GM10847 (cell line): Measurements from ENCODE around the gene IFI30.
A peak's percentile ranks its signal among the peaks of the same experiment; 100 is the strongest.

Source experiments
- POLR2A ChIP-seq: IDR thresholded peaks from 2 replicates; pipeline ENCODE4 v1.6.1; 2011; ENCODE audit not compliant: insufficient read length; ENCODE audit errors: extremely low read depth

Gene IFI30

GRCh38 chr19:18160971-18161635 lies 12.5 kb upstream of the IFI30 start:
- TF ChIP-seq POLR2A, result peak; percentile 48

GRCh38 chr19:18161636-18162002 lies 12.0 kb upstream of the IFI30 start:
- TF ChIP-seq POLR2A, result no peak

GRCh38 chr19:18164072-18164471 lies 9.5 kb upstream of the IFI30 start:
- TF ChIP-seq POLR2A, result no peak

DNA sequence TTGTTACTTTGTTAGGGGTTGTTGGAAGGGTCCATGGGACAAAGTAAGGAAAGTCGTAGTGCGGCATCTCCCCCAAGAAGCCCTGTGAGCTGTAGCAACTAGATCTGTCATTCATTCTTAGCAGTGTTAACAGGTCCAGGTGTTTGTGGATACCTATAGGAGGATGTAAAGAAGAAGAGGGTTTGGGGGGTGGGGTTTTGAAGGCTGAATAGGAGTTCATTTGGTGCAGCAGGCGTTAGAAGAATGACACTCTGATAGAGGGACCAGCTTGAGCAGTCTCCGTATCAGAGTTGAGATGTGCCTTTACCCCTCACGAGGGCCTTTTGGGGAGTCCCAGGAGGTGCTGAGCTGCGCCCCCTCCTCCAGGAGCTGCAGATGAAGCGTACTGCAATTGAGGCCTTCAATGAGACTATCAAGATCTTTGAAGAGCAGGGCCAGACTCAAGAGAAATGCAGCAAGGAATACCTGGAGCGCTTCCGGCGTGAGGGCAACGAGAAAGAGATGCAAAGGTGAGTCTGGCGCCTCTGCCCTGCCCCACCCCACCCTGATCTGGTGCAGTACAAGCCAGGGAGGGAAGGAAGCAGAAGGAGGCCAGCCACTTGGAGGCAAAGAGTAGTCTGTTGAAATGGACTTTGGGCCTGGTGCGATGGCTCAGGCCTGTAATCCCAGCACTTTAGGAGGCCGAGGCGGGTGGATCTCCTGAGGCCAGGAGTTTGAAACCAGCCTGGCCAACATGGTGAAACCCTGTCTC lies 7.6 kb upstream of the IFI30 start:
- no peak for TF ChIP-seq POLR2A

DNA sequence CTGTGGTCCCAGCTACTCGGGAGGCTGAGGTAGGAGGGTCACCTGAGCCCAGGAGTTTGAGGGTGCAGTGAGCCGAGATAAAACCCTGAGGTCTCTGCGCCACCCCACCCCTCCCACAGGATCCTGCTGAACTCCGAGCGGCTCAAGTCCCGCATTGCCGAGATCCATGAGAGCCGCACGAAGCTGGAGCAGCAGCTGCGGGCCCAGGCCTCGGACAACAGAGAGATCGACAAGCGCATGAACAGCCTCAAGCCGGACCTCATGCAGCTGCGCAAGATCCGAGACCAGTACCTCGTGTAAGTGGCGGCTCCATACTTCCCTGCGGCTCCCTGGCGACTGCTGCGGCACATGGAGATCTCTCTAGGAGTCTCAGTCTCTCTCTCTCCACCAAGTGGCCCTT lies 6.6 kb upstream of the IFI30 start:
- no peak for TF ChIP-seq POLR2A

DNA sequence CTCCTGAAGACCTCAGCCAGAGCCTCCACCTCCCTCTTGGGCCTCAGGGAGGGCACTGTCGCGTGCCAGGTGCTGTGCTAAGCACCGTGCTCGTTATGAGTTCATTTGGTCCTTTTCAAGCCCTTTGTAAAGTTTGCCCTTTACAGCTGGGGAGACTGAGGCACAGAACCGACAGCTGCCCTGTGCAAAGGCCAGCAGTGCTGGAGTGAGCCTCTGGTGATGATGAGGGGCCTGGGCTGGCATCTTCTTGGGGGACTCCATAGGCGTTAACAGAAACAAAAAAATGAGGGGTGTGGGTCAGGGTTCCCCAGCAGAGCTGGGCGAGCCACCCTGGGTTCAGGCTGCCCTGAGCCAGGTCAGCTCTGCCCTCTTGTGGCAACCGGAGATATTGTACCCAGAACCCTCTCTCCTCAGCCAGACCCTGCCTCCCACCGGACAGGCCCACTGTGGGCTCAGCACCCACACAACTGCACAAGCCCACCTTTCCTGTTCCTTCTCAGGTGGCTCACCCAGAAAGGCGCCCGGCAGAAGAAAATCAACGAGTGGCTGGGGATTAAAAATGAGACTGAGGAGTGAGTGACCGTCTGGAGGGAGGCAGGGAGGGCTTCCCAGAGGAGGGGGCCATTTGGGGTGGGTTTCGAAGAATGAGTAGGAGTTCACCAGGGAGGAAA lies 5.5 kb upstream of the IFI30 start:
- TF ChIP-seq POLR2A, result no peak

- TF ChIP-seq POLR2A, result no peak
Observed at GRCh38 chr19:18168673-18169381, 4.8 kb upstream of the IFI30 start.

DNA sequence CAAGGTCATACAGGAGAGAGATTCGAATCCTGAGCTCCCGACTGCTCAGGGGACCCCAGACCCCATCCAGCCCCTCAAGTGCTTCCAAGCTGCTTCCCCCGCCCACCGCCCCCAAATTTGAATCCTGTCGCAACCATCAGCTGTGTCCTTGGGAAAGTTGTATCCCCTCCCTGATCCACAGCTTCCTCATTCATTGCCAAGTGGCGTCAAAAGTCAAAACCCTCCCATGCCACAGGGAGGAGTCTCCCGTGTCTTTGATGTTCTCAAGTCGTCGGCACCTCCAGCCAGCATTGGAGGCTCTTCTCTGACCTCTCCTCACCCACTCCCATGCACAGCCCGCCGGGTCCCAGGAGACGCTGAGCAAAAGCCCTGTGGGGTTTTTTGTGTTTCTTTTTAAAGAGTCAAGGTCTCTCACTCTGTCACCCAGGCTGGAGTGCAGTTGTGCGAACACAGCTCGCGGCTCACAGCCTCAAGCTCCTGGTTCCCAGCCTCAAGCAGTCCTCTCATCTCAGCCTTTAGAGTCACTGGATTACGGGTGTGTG lies 2.8 kb upstream of the IFI30 start:
- TF ChIP-seq POLR2A, result no peak

DNA sequence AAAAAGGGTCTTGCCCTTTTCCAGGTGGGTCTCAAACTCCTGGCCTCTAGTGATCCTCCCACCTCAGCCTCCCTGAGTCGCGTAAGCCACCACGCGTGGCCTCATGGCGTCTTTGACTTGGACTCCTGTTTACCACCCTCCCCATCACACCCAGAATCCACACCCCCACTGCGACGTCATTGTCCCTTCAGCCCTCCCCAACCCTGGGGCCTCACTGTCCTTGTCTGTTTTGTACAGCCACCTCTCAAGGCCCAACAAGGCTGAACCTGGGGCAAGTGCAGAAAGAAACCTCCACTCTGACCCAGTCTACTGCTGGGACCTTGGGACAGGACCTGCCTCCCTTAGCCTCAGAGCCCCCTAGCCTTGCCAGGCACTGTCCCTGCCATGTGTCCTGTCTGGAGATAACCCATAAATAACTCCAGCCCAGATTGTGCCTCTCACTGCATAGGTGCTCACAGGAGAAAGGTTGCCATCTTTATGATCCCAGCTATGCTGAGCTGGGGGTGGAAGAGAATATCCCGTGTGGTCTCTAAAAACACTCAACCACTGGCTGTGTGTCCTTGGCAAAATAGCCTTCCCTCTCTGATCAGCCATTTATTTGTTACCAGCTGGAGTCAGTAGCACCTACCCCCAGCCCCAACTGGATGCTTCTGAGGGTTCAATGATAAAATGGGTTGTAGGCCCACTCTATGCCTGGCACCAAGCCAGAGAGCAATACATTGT lies 1.8 kb upstream of the IFI30 start:
- no peak for TF ChIP-seq POLR2A

- no peak for TF ChIP-seq POLR2A
Observed at GRCh38 chr19:18172331-18173053, 1.1 kb upstream of the IFI30 start.

- TF ChIP-seq POLR2A, result no peak
Observed at GRCh38 chr19:18173054-18173571, 500 bp upstream of the IFI30 start.

DNA sequence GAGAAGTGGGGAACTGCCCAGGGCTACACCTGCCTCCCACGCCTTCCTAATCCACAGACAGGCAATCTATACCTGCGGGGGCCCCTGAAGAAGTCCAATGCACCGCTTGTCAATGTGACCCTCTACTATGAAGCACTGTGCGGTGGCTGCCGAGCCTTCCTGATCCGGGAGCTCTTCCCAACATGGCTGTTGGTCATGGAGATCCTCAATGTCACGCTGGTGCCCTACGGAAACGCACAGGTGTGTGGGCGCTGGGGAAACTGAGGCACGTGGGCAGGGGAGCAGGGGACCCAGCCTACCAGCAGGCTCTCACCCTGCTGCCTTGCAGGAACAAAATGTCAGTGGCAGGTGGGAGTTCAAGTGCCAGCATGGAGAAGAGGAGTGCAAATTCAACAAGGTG lies 1.4 kb downstream of the IFI30 start:
- TF ChIP-seq POLR2A, result no peak

DNA sequence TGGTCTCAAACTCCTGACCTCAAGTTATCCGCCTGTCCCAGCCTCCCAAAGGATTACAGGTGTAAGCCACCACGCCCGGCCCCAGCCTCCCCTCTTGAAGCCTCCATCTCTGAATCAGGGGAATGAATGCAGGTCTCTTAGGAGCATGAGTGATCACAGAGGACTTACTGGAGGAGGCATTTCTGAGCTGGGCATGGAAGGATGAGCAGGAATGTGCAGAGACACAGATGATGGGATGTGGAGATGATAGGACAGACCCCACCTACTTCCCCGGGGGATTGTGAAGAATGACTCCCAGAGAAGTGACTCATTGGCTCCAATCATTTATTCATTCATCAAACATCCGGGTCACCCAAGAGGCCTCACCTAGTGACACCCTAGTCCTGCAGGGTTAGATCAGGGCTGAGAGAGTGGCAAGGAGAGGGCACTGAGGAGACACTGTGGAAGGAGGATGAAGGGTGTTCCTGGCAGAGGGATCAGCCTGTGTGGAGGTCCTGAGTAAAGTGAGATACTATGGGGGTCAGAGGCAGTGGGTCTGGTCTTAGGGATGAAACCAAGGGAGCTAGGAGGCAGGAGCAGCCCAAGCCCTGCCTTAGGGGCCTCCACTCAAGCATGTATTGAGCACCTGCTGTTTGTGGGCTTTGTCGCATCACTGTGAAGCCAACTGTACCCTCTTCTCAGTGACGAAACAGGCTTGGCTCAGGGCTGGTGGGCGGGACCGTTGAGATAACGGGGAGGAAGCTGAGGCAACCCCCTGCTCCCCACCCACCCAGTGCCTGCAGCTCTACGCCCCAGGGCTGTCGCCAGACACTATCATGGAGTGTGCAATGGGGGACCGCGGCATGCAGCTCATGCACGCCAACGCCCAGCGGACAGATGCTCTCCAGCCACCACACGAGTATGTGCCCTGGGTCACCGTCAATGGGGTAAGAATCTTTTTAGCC lies 3.0 kb downstream of the IFI30 start:
- TF ChIP-seq POLR2A, result no peak
